GM21423 (cell line): Measurements from ENCODE around the gene MCC.
"Not testable (repeated sequence)": the region's sequence is repeated elsewhere in the genome, so short reads cannot be mapped to it uniquely, and the experiment has no call there.

Source experiments
- ATAC-seq: cut with Tn5 transposase; IDR thresholded peaks from one replicate; pipeline ENCODE4 v1.9.1; 2021; ENCODE audit warnings: mild to moderate bottlenecking, moderate library complexity; ENCODE audit not compliant: unreplicated experiment

MCC gene

GRCh38 chr5:113090336-113091106 lies 397.7 kb downstream of the MCC start:
- no peak for ATAC-seq

- no peak for ATAC-seq
These were observed 398.5 kb downstream of the MCC start for GRCh38 chr5:113089653-113090335.

GRCh38 chr5:113087976-113088514 lies 400.2 kb downstream of the MCC start:
- no peak for ATAC-seq

- no peak for ATAC-seq
These were observed 402.3 kb downstream of the MCC start for GRCh38 chr5:113085880-113086409.

- ATAC-seq: no peak
These were observed 403.2 kb downstream of the MCC start for GRCh38 chr5:113085084-113085414.

- no peak for ATAC-seq
These were observed 403.7 kb downstream of the MCC start for GRCh38 chr5:113084402-113085083.

GRCh38 chr5:113083481-113083880 lies 404.8 kb downstream of the MCC start:
- no peak for ATAC-seq

- ATAC-seq: no peak
These were observed 405.7 kb downstream of the MCC start for GRCh38 chr5:113082547-113082905.

- ATAC-seq: no peak
These were observed 406.2 kb downstream of the MCC start for GRCh38 chr5:113081881-113082546.

- no peak for ATAC-seq
These were observed 407.0 kb downstream of the MCC start for GRCh38 chr5:113081091-113081839.

- ATAC-seq: not testable (repeated sequence)
These were observed 411.6 kb downstream of the MCC start for GRCh38 chr5:113076649-113077048.

- ATAC-seq: no peak
These were observed 413.2 kb downstream of the MCC start for GRCh38 chr5:113075019-113075418.

- not testable (repeated sequence) for ATAC-seq
These were observed 414.6 kb downstream of the MCC start for GRCh38 chr5:113073629-113074034.

GRCh38 chr5:113071401-113071800 lies 416.9 kb downstream of the MCC start:
- ATAC-seq: no peak

- ATAC-seq: no peak
These were observed 417.4 kb downstream of the MCC start for GRCh38 chr5:113070901-113071300.

- no peak for ATAC-seq
These were observed 419.7 kb downstream of the MCC start for GRCh38 chr5:113068559-113068958.

GRCh38 chr5:113067635-113068344 lies 420.5 kb downstream of the MCC start:
- no peak for ATAC-seq

- no peak for ATAC-seq
These were observed 422.6 kb downstream of the MCC start for GRCh38 chr5:113065626-113066025.

- no peak for ATAC-seq
These were observed 423.4 kb downstream of the MCC start for GRCh38 chr5:113064806-113065205.

- no peak for ATAC-seq
These were observed 424.3 kb downstream of the MCC start for GRCh38 chr5:113063927-113064326.
